Trophoblast cell (in vitro differentiated cells and primary cell): ENCODE measurements around the gene SHKBP1.
"Not testable (repeated sequence)": the region's sequence is repeated elsewhere in the genome, so short reads cannot be mapped to it uniquely, and the experiment has no call there.

Source experiments
- DNase-seq, 2 donors: peaks; one replicate each; pipeline ENCODE4 v3.0.0-alpha.2; 2016
- H2AFZ ChIP-seq: 2 replicates; pipeline ENCODE4 v1.6.1; 2013; ENCODE audit warnings: low read length, moderate library complexity, mild to moderate bottlenecking; ENCODE audit not compliant: insufficient read depth, poor library complexity
- H2AK5ac ChIP-seq: 2 replicates; pipeline ENCODE4 v1.6.1; 2013; ENCODE audit warnings: mild to moderate bottlenecking, low read length
- H2BK120ac ChIP-seq: 2 replicates; pipeline ENCODE4 v1.6.1; 2013; ENCODE audit warnings: low read length, mild to moderate bottlenecking, moderate library complexity; ENCODE audit not compliant: insufficient read depth, poor library complexity
- H2BK12ac ChIP-seq: 2 replicates; pipeline ENCODE4 v1.6.1; 2013; ENCODE audit warnings: mild to moderate bottlenecking, low read length, moderate library complexity
- H2BK5ac ChIP-seq: 2 replicates; pipeline ENCODE4 v1.6.1; 2013; ENCODE audit warnings: low read length, low read depth, moderate library complexity, mild to moderate bottlenecking; ENCODE audit not compliant: poor library complexity
- H3K14ac ChIP-seq: 2 replicates; pipeline ENCODE4 v1.6.1; 2013; ENCODE audit warnings: mild to moderate bottlenecking, low read length
- H3K18ac ChIP-seq: 2 replicates; pipeline ENCODE4 v1.6.1; 2013; ENCODE audit warnings: mild to moderate bottlenecking, low read length
- H3K23ac ChIP-seq: 2 replicates; pipeline ENCODE4 v1.6.1; 2013; ENCODE audit warnings: low read length
- H3K27ac ChIP-seq: 2 replicates; pipeline ENCODE4 v1.5.1; 2013; ENCODE audit warnings: low read depth, mild to moderate bottlenecking, inconsistent platforms, low read length, moderate library complexity
- H3K27me3 ChIP-seq: 2 replicates; pipeline ENCODE4 v1.6.1; 2013; ENCODE audit warnings: inconsistent platforms, mild to moderate bottlenecking, low read length, moderate library complexity; ENCODE audit not compliant: insufficient read depth
- H3K36me3 ChIP-seq, 2 experiments: 1 replicate in 1 of 2; 2 replicates in 1 of 2; pipeline ENCODE4 v1.6.1; 2013; ENCODE audit warnings: low read length in 2 of 2, mild to moderate bottlenecking in 2 of 2, moderate library complexity in 1 of 2; ENCODE audit not compliant: insufficient read depth in 2 of 2, control insufficient read depth in 1 of 2
- H3K4ac ChIP-seq: 2 replicates; pipeline ENCODE4 v1.6.1; 2013; ENCODE audit warnings: low read depth, mild to moderate bottlenecking, low read length, moderate library complexity
- H3K4me1 ChIP-seq, 2 experiments: 1 replicate in 1 of 2; 2 replicates in 1 of 2; pipeline ENCODE4 v1.6.1; 2013; ENCODE audit warnings: low read length in 2 of 2, mild to moderate bottlenecking in 2 of 2, moderate library complexity in 1 of 2; ENCODE audit not compliant: insufficient read depth in 2 of 2, control insufficient read depth in 1 of 2
- H3K4me2 ChIP-seq: 2 replicates; pipeline ENCODE4 v1.6.1; 2013; ENCODE audit warnings: inconsistent platforms, mild to moderate bottlenecking, low read length, moderate library complexity
- H3K4me3 ChIP-seq: 2 replicates; pipeline ENCODE4 v1.5.1; 2013; ENCODE audit warnings: mild to moderate bottlenecking, low read depth, low read length, inconsistent platforms
- H3K79me1 ChIP-seq: one replicate; pipeline ENCODE4 v1.6.1; 2013; ENCODE audit warnings: low read length
- H3K79me2 ChIP-seq: 2 replicates; pipeline ENCODE4 v1.6.1; 2013; ENCODE audit warnings: low read length, mild to moderate bottlenecking; ENCODE audit not compliant: control insufficient read depth, insufficient read depth, poor library complexity
- H3K9ac ChIP-seq: 2 replicates; pipeline ENCODE4 v1.6.1; 2013; ENCODE audit warnings: mild to moderate bottlenecking, low read length
- H3K9me3 ChIP-seq: 2 replicates; pipeline ENCODE4 v1.6.1; 2013; ENCODE audit warnings: low read depth, mild to moderate bottlenecking, control low read depth, inconsistent platforms, low read length; ENCODE audit not compliant: insufficient read depth
- H4K12ac ChIP-seq: 2 replicates; pipeline ENCODE4 v1.6.1; 2013; ENCODE audit warnings: low read depth, mild to moderate bottlenecking, low read length, moderate library complexity
- H4K8ac ChIP-seq: 2 replicates; pipeline ENCODE4 v1.6.1; 2013; ENCODE audit warnings: low read depth, mild to moderate bottlenecking, low read length, moderate library complexity
- H4K91ac ChIP-seq: one replicate; pipeline ENCODE4 v1.6.1; 2013; ENCODE audit warnings: low read depth, mild to moderate bottlenecking, low read length, moderate library complexity
- WGBS: extraction: QIAGEN DNeasy Blood & Tissue Kit; methylation state at CpG from one replicate; pipeline ENCODE4 v1.1.7; 2013; ENCODE audit warnings: missing lambda C conversion rate; ENCODE audit not compliant: insufficient read length, insufficient coverage; ENCODE audit errors: extremely low coverage; 5-methylcytosine and 5-hydroxymethylcytosine counted together

The SHKBP1 gene

DNA sequence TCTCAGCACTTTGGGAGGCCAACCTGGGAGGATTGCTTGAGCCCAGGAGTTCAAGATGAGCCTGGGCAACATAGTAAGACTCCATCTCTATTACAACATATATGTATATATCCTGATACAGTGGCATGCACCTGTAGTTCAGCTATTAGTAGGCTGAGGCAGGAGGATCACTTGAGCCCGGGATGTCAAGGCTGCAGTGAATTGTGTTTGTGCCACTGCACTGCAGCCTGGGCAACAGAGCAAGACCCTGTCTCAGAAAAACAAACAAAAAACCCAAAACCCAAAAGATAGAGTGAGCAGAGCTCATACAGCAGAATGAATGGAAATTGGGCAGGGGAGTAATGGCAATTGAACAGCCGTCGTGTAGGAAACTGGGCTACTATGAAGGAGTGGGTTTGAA lies 17.3 kb upstream of the SHKBP1 start:
- no peak overlapping the region for H3K18ac ChIP-seq
- no CpG with 5 or more reads among the region's 3 CpGs for WGBS
- DNase-seq, result no peak
- no peak overlapping the region for H2BK120ac ChIP-seq
- H3K9me3 ChIP-seq, result no peaks in the 10 kb centered on the region
- H3K4me3 ChIP-seq, result no peak overlapping the region
- H4K12ac ChIP-seq, result no peak overlapping the region
- H3K4me2 ChIP-seq, result no peak overlapping the region
- no peak overlapping the region for H2BK12ac ChIP-seq
- H3K27ac ChIP-seq, result no peak overlapping the region
- H3K4ac ChIP-seq, result no peak overlapping the region
- no peak overlapping the region for H3K14ac ChIP-seq
- H3K9ac ChIP-seq, result no peak overlapping the region
- no peak overlapping the region for H2BK5ac ChIP-seq
- H3K79me1 ChIP-seq, result no peaks in the 10 kb centered on the region
- no peak overlapping the region for H4K91ac ChIP-seq
- H3K79me2 ChIP-seq, result no peaks in the 10 kb centered on the region
- H2AK5ac ChIP-seq, result no peak overlapping the region
- no peak overlapping the region for H2AFZ ChIP-seq
- peaks cover 14% of the 10 kb centered on the region for H3K27me3 ChIP-seq
- no peaks in the 10 kb centered on the region for H3K4me1 ChIP-seq
- H4K8ac ChIP-seq, result no peak overlapping the region
- no peak overlapping the region for H3K23ac ChIP-seq
- no peaks in the 10 kb centered on the region for H3K36me3 ChIP-seq

DNA sequence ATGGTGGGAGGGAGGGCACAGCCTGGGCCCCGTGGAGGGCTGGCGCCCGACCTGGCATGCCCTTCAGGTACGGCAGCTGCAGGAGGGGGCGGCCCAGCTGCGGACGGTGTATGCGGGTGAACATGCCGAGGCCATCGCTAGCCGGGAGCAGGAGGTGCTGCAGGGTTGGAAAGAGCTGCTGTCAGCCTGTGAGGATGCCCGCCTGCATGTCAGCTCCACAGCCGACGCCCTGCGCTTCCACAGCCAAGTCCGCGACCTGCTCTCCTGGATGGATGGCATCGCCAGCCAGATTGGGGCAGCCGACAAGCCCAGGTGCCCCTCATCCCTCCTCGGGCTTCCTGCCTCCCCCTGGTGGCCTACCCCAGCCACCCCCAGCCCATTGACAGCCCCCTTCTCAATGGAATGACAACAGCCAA lies 16.6 kb upstream of the SHKBP1 start:
- no peaks in the 10 kb centered on the region for H3K36me3 ChIP-seq
- no peak overlapping the region for H2BK120ac ChIP-seq
- H2BK5ac ChIP-seq, result no peak overlapping the region
- H3K4ac ChIP-seq, result no peak overlapping the region
- H2AK5ac ChIP-seq, result no peak overlapping the region
- no peak overlapping the region for H3K27ac ChIP-seq
- H3K18ac ChIP-seq, result no peak overlapping the region
- H3K4me2 ChIP-seq, result no peak overlapping the region
- H2AFZ ChIP-seq, result no peak overlapping the region
- H3K9ac ChIP-seq, result no peak overlapping the region
- no peaks in the 10 kb centered on the region for H3K79me1 ChIP-seq
- no peaks in the 10 kb centered on the region for H3K9me3 ChIP-seq
- no peaks in the 10 kb centered on the region for H3K79me2 ChIP-seq
- no peak overlapping the region for H3K14ac ChIP-seq
- H3K4me3 ChIP-seq, result no peak overlapping the region
- no peak overlapping the region for H2BK12ac ChIP-seq
- H3K4me1 ChIP-seq, result no peaks in the 10 kb centered on the region
- H4K8ac ChIP-seq, result no peak overlapping the region
- no peak overlapping the region for H3K23ac ChIP-seq
- no CpG with 5 or more reads among the region's 20 CpGs for WGBS
- peak in 1 of 2 donors; percentile 33 for DNase-seq
- peaks cover 8% of the 10 kb centered on the region for H3K27me3 ChIP-seq
- H4K91ac ChIP-seq, result no peak overlapping the region
- H4K12ac ChIP-seq, result no peak overlapping the region

DNA sequence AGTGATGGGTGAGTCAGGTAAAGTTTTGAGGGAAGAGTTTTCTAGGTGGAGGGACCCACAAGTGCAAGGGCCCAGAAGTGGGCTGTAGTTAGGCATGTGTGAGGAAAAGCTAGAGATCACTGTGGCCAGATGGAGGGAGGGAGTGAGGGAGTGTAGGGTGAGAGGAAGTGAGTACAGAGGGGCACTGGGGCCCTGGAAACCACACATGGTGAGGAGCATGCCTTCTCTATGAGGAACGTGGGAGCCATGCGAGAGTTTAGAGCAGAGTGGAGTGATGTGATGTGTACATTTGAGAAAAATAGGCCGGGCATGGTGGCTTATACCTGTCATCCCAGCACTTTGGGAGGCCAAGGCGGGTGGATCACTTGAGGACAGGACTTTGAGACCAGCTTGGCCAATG lies 14.7 kb upstream of the SHKBP1 start:
- H3K23ac ChIP-seq, result no peak overlapping the region
- DNase-seq, result no peak

DNA sequence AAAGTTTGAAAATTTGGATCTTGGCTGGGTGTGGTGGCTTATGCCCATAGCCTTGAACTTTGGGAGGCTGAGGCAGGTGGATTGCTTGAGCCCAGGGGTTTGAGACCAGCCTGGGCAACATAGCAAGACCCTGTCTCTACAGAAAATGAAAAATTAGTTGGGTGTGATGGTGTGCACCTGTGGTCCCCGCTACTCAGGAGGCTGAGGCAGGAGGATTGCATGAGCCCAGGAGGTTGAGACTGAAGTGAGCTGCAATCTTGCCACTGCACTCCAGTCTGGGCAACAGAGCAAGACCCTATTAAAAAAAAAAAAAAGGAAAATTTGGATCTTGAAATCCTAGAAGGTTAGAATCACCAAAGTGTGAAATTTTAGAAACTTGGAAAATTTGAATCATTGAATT lies 12.1 kb upstream of the SHKBP1 start:
- not testable (repeated sequence) for H3K79me2 ChIP-seq, H3K36me3 ChIP-seq, H3K23ac ChIP-seq, H2BK12ac ChIP-seq, H3K9ac ChIP-seq, H4K8ac ChIP-seq, H4K91ac ChIP-seq, H2AFZ ChIP-seq, H3K14ac ChIP-seq, H4K12ac ChIP-seq, H3K4me2 ChIP-seq, H2BK5ac ChIP-seq, H2AK5ac ChIP-seq, H3K4ac ChIP-seq, H3K27ac ChIP-seq, H2BK120ac ChIP-seq, DNase-seq, H3K4me1 ChIP-seq, H3K9me3 ChIP-seq, H3K79me1 ChIP-seq, H3K18ac ChIP-seq, H3K4me3 ChIP-seq
- peaks cover 24% of the 10 kb centered on the region for H3K27me3 ChIP-seq
- no CpG with 5 or more reads among the region's 1 CpG for WGBS

More for the DNA sequence above, 14.7 kb upstream of the SHKBP1 start:
- Histone ChIP-seq H2AK5ac (no peak overlapping the region), H3K18ac (no peak overlapping the region), H3K27me3 (peaks cover 5% of the 10 kb centered on the region), H2BK5ac (no peak overlapping the region), H2BK12ac (no peak overlapping the region), H3K14ac (no peak overlapping the region), H3K79me2 (no peaks in the 10 kb centered on the region), H4K12ac (no peak overlapping the region), H2AFZ (no peak overlapping the region), H3K4me1 (no peaks in the 10 kb centered on the region), H4K8ac (no peak overlapping the region), H3K4ac (no peak overlapping the region), H3K79me1 (no peaks in the 10 kb centered on the region), H3K9me3 (no peaks in the 10 kb centered on the region), H4K91ac (no peak overlapping the region), H3K9ac (no peak overlapping the region), H3K36me3 (no peaks in the 10 kb centered on the region), H2BK120ac (no peak overlapping the region), H3K27ac (no peak overlapping the region), H3K4me2 (no peak overlapping the region), H3K4me3 (no peak overlapping the region)
- no CpG with 5 or more reads among the region's 4 CpGs for WGBS
